ENCODE measurements around the gene C1orf74. TPM values are rescaled to one million over a fixed set of nuclear protein-coding genes. Genes with fewer than 3 reads are reported as not detected.
"Not testable (repeated sequence)": the region's sequence is repeated elsewhere in the genome, so short reads cannot be mapped to it uniquely, and the experiment has no call there.

Gene C1orf74
- total RNA-seq, 2 experiments from 2014 or later, result 3.7 to 4.3 TPM

DNA sequence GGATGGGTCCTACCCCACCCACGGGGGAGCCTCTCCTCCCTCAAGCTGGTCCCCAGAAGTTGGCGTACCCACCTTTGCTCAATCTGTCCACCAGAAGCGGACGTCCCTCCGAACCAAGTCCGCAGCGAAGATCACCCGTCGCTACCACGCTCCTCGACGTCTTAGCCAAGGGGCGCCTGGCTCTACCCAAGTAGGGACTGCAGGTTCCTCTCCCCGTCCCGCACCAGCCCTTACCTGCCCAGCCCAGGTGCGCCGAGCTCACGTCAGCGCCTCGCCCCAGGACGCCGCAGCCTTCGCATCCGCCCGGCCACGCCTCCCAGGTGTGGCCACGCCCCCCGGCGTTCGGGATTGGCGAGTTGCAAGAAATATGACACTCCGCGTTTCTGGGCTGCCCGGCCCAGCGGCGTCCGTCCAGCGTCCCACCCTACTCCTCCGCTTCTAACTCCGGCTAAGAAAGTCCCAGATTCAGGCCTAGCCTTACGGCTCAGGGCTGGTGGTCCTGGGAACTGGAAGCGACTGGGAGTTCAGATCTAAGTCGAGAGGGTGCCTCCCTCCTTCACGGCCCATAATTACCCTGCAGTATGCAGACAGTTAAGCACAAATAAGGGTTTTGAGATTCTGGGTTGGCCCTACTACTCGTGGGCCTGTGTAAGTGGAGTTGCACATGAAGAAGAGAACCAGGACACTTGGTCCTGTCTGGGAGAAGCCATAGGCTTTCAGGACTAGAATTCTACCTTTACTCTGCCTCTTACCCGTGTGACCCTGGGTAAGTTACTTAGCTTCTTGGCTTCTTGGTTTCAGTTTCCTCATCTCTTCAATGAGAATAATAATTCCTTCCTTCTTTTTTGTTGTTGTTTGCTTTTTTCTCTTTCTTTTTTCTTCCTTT is 21.8 kb upstream of the C1orf74 start, which contains the start of gene IRF6:
Gene IRF6, minus strand, starts transcription at position 268 of the 886 bp plus-strand sequence. CDS start 4,729 bp downstream, outside the sequence.
- peak; percentile 64 for DNase-seq
- intact Hi-C loops (cut with DNase I, micrococcal nuclease), result loop anchor here in 1 of 2 experiments (1.0 kb wide), 1 partner anchor 22 kb away; the partner anchor contains the start of gene C1orf74
- POLR2A ChIA-PET, result no interaction called here
- Mint-ChIP-seq H3K4me1 (peaks cover 14% of the 10 kb centered on the region), H3K9me3 (ENCODE audit: low read depth) (no peaks in the 10 kb centered on the region), H3K27me3 (peaks cover 16% of the 10 kb centered on the region), H3K36me3 (ENCODE audit: low read depth) (no peaks in the 10 kb centered on the region), H3K4me3 (peak within 1 kb of the TSS; percentile 54), H3K27ac (no peak within 1 kb of the TSS)
- CTCF ChIA-PET, result interaction anchor here (0.7 to 1.1 kb wide), 4 partner anchors 9 to 21 kb away, joined by 3 to 7 read pairs (median 4); partner anchors contain the start of gene UTP25
- ATAC-seq, result peak; percentile 73

GRCh38 chr1:209805341-209805781 is 21.0 kb upstream of the C1orf74 start:
- CTCF ChIA-PET, result interaction anchor here (1.1 kb wide), 1 partner anchor 17 kb away, joined by 4 read pairs; no protein-coding TSS in a partner anchor
- H3K4me3 Mint-ChIP-seq, result peak overlapping the region; percentile 54

DNA sequence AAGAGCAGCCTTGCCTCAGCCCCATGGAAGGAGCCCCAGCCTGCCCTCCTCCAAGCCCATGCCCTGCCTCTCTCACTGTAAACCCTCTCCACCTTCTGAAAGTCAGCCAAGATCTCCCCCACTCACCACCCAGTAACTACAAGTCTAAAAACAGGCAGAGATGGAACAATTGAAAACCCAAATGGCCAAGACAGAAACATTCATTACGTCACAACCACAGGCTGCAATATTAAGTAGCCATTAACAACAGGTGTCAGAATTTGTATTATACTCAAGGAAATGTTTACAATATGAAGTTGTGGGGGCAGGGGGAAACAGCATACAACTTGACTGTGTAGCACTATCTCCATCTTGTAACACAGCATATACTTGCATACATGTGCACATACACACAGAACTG is 19.2 kb upstream of the C1orf74 start:
- intact Hi-C loops (cut with DNase I, micrococcal nuclease), result no loop called here
- CTCF ChIA-PET, result no interaction called here
- Mint-ChIP-seq H3K27ac (no peak overlapping the region), H3K27me3 (peaks cover 16% of the 10 kb centered on the region), H3K36me3 (ENCODE audit: low read depth) (no peaks in the 10 kb centered on the region), H3K4me1 (peaks cover 14% of the 10 kb centered on the region), H3K4me3 (no peak overlapping the region), H3K9me3 (ENCODE audit: low read depth) (no peaks in the 10 kb centered on the region)
- no peak for ATAC-seq
- no peak for DNase-seq
- POLR2A ChIA-PET, result interaction anchor here (0.7 kb wide), 1 partner anchor 440 kb away, joined by 4 read pairs; no protein-coding TSS in a partner anchor

More at GRCh38 chr1:209805341-209805781, 21.0 kb upstream of the C1orf74 start:
- intact Hi-C loops (cut with DNase I, micrococcal nuclease), result no loop called here
- Mint-ChIP-seq H3K27me3 (peaks cover 16% of the 10 kb centered on the region), H3K4me1 (peaks cover 14% of the 10 kb centered on the region), H3K27ac (no peak overlapping the region), H3K36me3 (ENCODE audit: low read depth) (no peaks in the 10 kb centered on the region), H3K9me3 (ENCODE audit: low read depth) (no peaks in the 10 kb centered on the region)
- DNase-seq, result no peak
- POLR2A ChIA-PET, result no interaction called here
- no peak for ATAC-seq

GRCh38 chr1:209802780-209803152 is 18.4 kb upstream of the C1orf74 start:
- DNase-seq, result no peak
- Mint-ChIP-seq H3K9me3 (ENCODE audit: low read depth) (no peaks in the 10 kb centered on the region), H3K27me3 (peaks cover 16% of the 10 kb centered on the region), H3K4me3 (no peak overlapping the region), H3K27ac (no peak overlapping the region), H3K36me3 (ENCODE audit: low read depth) (no peaks in the 10 kb centered on the region), H3K4me1 (peaks cover 14% of the 10 kb centered on the region)
- POLR2A ChIA-PET, result no interaction called here
- intact Hi-C loops (cut with DNase I, micrococcal nuclease), result no loop called here
- CTCF ChIA-PET, result interaction anchor here (0.7 kb wide), 1 partner anchor 8 kb away, joined by 3 read pairs; no protein-coding TSS in a partner anchor
- no peak for ATAC-seq

- CTCF ChIA-PET, result interaction anchor here (0.6 to 3.7 kb wide), 3 partner anchors 8 to 1036 kb away, joined by 3 to 14 read pairs (median 5); no protein-coding TSS in a partner anchor
- POLR2A ChIA-PET, result no interaction called here
- Mint-ChIP-seq H3K36me3 (ENCODE audit: low read depth) (no peaks in the 10 kb centered on the region), H3K27ac (no peak overlapping the region), H3K4me1 (peaks cover 14% of the 10 kb centered on the region), H3K9me3 (ENCODE audit: low read depth) (no peaks in the 10 kb centered on the region), H3K4me3 (no peak overlapping the region), H3K27me3 (peaks cover 16% of the 10 kb centered on the region)
- intact Hi-C loops (cut with DNase I, micrococcal nuclease), result no loop called here
- DNase-seq (no peak), ATAC-seq (no peak)
These were observed 17.9 kb upstream of the C1orf74 start for GRCh38 chr1:209802117-209802779.

DNA sequence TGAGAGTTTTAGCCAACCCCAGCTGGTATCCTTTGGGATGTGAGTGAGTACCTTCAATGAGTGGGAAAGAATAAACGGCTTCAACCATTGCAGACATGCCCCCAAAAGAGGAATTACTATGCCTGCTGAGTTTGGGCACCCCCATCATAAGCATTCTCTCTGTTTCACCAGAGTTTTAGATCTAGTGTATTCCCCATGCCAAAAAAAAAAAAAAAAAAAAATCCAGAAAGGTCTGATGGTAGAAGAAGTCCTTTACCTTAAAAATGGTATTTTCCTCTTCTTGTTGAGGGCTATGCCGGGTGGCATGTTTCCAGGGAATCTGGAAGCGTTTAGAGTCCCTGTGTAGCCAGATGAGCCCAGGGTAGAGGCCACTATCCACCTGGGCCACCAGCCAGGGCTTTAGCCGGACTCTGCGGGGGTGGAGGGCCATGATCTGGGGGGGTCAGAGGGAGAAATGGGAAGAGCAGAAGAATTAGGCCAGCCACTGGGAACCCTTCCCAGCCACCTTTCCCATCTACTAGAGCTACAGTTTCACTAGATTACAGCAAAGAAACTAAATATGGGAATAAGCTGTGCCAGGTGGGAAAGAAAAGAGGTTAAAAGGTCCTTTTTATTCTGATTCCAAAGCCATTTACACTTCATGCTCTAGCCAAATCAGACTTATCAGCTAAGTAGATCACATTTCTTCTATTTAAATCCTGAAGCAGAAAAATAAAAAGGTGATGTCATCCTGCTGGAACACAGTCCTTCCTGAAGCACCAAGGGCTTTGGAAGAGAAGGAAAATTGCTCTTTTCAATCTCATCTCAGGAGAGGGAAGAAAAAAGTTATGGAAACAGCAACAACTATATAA is 16.9 kb upstream of the C1orf74 start:
- POLR2A ChIA-PET, result no interaction called here

DNA sequence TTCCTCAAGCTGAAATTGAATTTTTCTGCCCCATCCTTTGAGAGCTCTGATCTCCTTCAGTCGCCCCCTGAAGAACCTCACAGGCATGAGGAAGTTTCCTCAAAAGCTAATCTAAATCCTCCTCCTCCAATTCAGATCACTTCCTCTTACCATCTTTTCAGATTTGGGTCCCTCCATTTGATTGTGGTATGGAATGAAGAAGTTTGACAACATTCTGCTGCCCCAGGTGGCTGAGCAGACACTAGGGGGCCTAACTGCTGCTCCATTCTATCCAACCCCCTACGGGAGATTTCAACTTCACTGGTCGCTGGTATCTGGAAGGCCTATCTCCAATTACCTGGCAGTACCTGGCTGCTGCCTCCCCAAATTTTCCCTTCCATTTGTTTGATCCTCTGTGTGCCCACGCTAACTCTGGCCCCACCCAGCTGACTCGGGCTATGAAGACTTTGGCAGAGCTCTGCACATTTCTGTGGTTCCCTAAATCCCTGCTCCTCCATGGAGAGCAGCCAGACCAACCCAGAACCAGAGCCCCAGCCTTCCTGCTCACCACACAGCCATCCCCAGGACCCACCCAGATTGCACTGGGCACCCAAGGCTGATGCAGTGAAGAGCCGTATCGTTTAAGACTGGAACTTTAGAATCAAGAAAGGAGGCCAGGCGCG is 13.8 kb upstream of the C1orf74 start:
- Mint-ChIP-seq H3K27me3 (peaks cover 14% of the 10 kb centered on the region), H3K27ac (no peak overlapping the region), H3K4me1 (no peaks in the 10 kb centered on the region), H3K4me3 (no peak overlapping the region), H3K36me3 (ENCODE audit: low read depth) (no peaks in the 10 kb centered on the region), H3K9me3 (ENCODE audit: low read depth) (peaks cover 2% of the 10 kb centered on the region)
- ChIA-PET CTCF (interaction anchor here (0.6 to 1.3 kb wide), 5 partner anchors 9 to 57 kb away, joined by 3 to 5 read pairs (median 4); no protein-coding TSS in a partner anchor), POLR2A (no interaction called here)
- intact Hi-C loops (cut with DNase I, micrococcal nuclease), result no loop called here
- no peak for DNase-seq
- no peak for ATAC-seq

More for the DNA sequence above, 16.9 kb upstream of the C1orf74 start:
- DNase-seq (no peak), ATAC-seq (no peak)
- H3K4me1 Mint-ChIP-seq, result peaks cover 11% of the 10 kb centered on the region
- H3K4me3 Mint-ChIP-seq, result no peak overlapping the region
- CTCF ChIA-PET, result interaction anchor here (0.6 to 3.7 kb wide), 4 partner anchors 8 to 1035 kb away, joined by 3 to 14 read pairs (median 5); no protein-coding TSS in a partner anchor
- intact Hi-C loops (cut with DNase I, micrococcal nuclease), result no loop called here
- H3K27me3 Mint-ChIP-seq, result peaks cover 18% of the 10 kb centered on the region
- no peaks in the 10 kb centered on the region for H3K36me3 Mint-ChIP-seq (ENCODE audit: low read depth)
- H3K9me3 Mint-ChIP-seq (ENCODE audit: low read depth), result no peaks in the 10 kb centered on the region
- no peak overlapping the region for H3K27ac Mint-ChIP-seq

GRCh38 chr1:209793711-209794110 is 9.4 kb upstream of the C1orf74 start:
- H3K36me3 Mint-ChIP-seq (ENCODE audit: low read depth), result not testable (repeated sequence)

DNA sequence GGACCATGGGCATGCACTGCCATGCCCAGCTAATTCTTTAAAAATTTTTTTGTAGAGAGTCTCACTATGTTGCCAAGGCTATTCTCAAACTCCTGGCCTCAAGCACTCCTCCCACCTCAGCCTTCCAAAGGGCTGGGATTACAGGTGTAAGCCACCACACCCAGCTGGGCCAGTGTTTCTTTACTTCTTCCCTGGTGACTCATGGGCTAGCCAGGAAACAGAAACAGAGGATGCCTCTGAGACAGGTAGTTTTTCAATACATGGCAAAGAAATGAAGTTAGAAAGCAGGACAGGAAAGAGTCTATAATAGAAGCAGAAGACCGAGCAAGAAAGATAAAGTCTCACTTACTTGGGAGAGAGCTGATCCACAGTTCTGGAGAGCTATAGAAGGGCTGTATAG is 7.6 kb upstream of the C1orf74 start:
- no peaks in the 10 kb centered on the region for H3K4me1 Mint-ChIP-seq
- no peaks in the 10 kb centered on the region for H3K36me3 Mint-ChIP-seq (ENCODE audit: low read depth)
- ChIA-PET CTCF (interaction anchor here (0.9 to 1.5 kb wide), 3 partner anchors 15 to 36 kb away, joined by 3 to 6 read pairs (median 4); partner anchors contain the start of gene UTP25), POLR2A (no interaction called here)
- H3K27ac Mint-ChIP-seq, result no peak overlapping the region
- DNase-seq (no peak), ATAC-seq (no peak)
- H3K4me3 Mint-ChIP-seq, result no peak overlapping the region
- H3K9me3 Mint-ChIP-seq (ENCODE audit: low read depth), result peaks cover 2% of the 10 kb centered on the region
- peaks cover 10% of the 10 kb centered on the region for H3K27me3 Mint-ChIP-seq
- intact Hi-C loops (cut with DNase I, micrococcal nuclease), result no loop called here

More at GRCh38 chr1:209793711-209794110, 9.4 kb upstream of the C1orf74 start:
- DNase-seq; intact Hi-C loops (cut with DNase I, micrococcal nuclease); ATAC-seq; H3K4me1 Mint-ChIP-seq; H3K4me3 Mint-ChIP-seq; H3K9me3 Mint-ChIP-seq (ENCODE audit: low read depth); POLR2A ChIA-PET; H3K27ac Mint-ChIP-seq; CTCF ChIA-PET: not testable (repeated sequence)
- peaks cover 10% of the 10 kb centered on the region for H3K27me3 Mint-ChIP-seq
